Stimulated activated CD4-positive, alpha-beta T cell treated with anti-CD3 and anti-CD28 coated beads, Interleukin-12 subunit alpha, Interleukin-12 subunit beta, amount 100 ng/mL, for 24 hours (primary cell): ENCODE results near the gene MCCC2.
A peak's percentile ranks its signal among the peaks of the same experiment; 100 is the strongest.
"Not testable (repeated sequence)": the region's sequence is repeated elsewhere in the genome, so short reads cannot be mapped to it uniquely, and the experiment has no call there.

Source experiments
- DNase-seq, 2 experiments: peaks; one replicate each; pipeline ENCODE4 v3.0.0-alpha.2; 2020; ENCODE audit warnings: low read depth in 2 of 2

Gene MCCC2

DNA sequence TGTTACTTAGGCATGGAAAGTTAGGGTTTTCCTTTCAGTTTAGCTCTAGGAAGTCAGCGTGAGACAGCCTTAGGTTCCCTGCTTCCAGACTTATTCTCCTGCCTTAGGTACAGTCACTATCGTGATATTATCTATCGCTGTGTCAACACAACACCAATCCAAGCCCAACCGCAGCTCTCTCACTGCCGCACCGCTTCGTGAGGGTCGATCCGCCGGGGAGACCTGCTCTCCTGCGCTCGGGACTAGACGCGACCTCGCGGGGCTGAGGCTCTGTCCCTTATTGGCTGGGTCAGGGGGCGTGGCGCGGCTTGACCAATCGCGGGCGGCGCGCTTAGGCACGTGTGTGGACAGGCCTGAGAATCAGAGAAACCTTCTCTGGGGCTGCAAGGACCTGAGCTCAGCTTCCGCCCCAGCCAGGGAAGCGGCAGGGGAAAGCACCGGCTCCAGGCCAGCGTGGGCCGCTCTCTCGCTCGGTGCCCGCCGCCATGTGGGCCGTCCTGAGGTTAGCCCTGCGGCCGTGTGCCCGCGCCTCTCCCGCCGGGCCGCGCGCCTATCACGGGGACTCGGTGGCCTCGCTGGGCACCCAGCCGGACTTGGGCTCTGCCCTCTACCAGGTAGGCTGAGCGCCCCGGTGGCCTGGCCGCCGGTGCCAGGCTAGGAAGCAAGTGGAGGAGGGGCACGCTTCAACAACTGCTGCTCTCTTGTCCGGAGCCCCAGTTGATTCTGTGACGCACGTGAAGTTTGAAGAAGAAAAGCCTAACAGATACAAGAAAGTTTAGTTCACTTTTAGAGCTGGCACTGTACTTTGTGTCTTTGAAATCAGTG, at the start of gene MCCC2:
TSS of gene MCCC2 (plus strand) at position 400 of the 825 bp plus-strand sequence. CDS start at position 486, 86 bp downstream.
- peak; percentile 90 to 96 for DNase-seq

DNA sequence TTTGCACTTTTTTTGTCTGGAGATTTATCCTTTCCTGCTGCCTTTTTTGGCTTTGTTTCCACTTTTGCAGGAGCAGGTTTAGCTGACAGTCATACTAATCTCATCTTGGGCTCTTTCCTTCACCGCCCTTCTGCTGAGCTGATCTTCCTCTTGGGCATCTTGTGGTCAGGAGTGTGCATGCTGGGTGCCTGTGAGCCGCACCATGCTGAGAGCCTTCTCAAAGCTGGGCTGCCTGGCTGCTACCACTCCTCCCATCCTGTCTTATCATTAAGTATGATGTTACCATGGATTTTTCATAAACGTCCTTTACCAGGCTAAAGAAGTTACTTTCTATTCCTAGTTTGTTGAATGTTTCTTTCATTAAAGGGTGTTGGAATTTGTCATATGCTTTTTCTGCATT, 49.5 kb upstream of the MCCC2 start:
- no peak for DNase-seq

DNA sequence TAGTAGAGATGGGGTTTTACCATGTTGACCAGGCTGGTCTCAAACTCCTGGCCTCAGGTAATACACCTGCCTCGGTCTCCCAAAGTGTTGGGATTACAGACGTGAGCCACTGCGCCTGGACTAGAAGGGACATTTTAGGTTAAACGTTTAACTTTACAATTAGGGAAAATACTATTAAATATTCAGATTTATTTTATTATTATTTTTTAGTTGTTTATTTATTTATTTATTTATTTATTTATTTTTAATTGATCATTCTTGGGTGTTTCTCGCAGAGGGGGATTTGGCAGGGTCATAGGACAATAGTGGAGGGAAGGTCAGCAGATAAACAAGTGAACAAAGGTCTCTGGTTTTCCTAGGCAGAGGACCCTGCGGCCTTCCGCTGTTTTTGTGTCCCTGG, 36.3 kb upstream of the MCCC2 start:
- not testable (repeated sequence) for DNase-seq

- not testable (repeated sequence) for DNase-seq
Observed at GRCh38 chr5:71551582-71551981, 35.6 kb upstream of the MCCC2 start.

DNA sequence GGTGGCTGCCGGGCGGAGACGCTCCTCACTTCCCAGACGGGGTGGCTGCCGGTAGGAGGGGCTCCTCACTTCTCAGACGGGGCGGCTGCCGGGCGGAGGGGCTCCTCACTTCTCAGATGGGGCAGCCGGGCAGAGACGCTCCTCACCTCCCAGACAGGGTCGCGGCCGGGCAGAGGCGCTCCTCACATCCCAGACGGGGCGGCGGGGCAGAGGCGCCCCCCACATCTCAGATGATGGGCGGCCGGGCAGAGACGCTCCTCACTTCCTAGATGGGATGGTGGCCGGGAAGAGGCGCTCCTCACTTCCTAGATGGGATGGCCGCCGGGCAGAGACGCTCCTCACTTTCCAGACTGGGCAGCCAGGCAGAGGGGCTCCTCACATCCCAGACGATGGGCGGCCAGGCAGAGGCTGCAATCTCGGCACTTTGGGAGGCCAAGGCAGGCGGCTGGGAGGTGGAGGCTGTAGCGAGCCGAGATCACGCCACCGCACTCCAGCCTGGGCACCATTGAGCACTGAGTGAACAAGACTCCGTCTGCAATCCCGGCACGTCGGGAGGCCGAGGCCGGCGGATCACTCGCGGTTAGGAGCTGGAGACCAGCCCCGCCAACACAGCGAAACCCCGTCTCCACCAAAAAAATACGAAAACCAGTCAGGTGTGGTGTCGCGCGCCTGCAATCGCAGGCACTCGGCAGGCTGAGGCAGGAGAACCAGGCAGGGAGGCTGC, 35.0 kb upstream of the MCCC2 start:
- not testable (repeated sequence) for DNase-seq

DNA sequence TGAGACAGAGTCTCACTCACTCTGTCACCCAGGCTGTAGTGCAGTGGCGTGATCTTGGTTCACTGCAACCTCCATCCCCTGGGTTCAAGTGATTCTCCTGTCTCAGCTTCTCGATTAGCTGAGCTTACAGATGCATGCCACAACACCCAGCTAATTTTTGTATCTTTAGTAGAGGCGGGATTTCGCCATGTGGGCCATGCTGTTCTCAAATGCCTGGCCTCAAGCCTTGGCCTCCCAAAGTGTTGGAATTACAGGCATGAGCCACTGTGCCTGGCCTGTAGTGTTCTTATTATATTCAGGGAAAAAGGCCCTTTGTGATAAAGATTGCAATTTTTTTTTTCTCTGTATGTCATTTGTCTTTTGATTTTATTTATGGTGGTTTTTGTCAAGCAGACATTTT, 24.0 kb upstream of the MCCC2 start:
- DNase-seq: no peak

DNA sequence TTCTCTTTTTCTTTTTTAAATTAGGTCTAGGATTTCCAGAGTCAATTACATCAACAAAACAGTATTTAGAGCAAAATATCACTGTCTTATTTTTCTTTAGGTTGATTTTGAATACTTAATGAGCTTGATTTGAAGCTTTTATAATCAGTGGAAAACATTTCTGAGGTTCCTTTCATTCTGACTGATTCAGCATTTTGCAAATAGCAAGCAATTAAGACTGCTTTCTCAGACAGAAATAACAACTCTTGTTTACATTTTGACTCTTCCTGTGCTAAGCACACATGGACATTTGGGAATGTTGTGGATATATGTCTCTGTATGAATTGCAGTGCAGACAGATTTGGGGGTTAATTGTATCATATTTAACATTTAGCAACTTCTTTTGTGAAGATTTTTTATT, 22.2 kb upstream of the MCCC2 start:
- DNase-seq: no peak

DNA sequence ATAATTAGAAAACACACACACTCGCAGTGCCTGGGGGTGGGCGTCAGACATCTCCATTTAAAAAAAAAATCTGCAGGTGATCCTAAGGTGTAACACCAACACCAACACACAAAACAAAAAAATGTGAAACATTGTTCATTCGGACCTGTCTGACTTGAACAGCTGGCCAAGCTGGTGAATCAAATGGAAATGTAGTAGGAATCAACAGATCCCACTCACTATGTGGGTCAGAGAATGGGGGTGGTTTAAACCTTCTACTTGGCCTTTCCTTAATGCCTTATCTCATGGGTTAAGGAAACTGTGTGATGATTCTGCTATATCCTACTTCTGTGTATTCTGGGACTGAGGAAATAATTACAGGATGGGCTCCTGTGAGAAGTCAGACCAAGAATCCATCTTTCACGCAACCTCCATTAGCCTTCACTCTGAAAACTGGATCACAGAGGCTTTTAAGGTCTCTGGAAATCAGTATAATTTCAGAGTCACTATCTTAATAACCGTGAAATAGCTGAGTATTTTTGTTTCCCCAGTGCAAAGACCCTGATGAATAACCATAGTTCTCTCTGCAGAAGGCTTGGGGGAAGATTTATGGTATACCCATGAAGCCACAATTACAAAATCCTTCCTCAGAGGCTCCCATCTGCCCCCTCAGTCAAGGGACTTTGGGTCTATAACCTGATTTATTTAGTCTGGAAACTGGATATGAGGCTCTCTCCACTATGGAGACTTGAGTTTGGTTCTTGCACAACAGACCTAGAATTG, 17.2 kb upstream of the MCCC2 start:
- no peak for DNase-seq

DNA sequence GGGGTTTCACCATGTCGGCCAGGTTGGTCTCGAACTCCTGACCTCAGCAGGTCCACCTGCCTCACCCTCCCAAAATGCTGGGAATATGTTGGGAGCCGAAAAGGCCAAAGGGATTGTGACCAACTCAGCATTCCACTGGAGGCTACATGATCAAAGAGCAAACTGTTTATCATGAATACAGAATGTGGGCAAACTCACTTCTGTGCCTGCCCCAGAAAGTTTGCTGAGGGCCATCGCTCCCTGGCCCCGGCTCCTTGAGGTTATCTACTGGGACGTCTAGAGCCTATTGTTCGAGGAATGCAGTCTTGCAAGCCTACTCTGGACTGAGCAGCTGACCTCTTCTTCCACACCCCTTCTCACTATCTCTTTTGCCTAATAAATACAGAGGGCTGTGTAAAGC, 15.3 kb upstream of the MCCC2 start:
- not testable (repeated sequence) for DNase-seq

DNA sequence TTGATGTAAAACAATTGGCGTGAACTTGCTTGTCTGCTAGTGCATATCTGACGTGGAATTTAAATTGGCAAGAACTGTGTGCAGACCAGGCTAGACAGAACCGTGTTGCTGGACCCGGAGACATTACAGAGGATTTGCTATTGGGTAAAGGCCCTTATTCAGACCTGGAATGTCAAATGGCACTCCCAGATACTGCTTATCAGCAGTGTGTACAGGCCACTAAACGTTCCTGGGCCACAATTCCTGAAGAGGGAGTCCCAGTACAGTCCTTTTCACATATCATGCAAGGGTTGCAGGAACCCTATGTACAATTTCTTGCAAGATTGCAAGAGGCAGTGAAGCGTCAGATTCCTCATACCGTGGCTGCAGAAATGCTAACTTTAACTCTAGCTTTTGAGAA, 13.5 kb upstream of the MCCC2 start:
- DNase-seq: no peak

DNA sequence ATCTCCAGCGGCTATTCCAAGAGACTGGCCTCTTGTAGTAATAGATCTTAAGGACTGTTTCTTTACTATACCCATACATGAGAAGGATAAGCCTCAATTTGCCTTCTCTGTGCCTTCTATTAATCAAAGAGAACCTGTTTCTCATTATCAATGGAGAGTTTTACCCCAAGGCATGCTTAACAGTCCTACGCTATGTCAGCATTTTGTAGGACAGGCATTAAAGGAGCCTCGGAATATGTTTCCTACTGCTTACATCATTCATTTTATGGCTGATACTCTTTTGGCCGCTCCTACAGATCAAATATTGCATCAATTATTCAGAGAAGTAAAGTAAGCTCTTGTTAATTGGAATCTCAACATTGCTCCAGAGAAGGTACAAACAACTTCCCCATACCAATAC, 11.6 kb upstream of the MCCC2 start:
- not testable (repeated sequence) for DNase-seq

DNA sequence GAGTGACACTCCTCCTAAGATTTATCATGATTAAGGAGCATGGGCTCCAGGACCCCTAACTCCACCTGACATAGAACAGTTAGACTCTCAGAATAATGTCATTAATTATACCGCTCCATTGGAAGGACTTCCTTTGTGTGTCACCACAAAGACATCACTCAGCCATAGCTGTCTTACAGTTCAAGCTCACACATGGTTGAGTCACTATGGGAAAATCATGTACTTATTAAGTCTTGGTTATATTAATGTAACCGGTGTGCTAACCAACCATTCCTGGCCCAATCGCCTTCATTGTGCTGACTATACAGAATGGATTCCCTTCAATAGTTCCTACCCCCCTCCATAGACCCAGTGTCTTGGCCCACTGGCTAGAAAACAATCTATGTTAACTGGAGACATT, 10.9 kb upstream of the MCCC2 start:
- DNase-seq: no peak

DNA sequence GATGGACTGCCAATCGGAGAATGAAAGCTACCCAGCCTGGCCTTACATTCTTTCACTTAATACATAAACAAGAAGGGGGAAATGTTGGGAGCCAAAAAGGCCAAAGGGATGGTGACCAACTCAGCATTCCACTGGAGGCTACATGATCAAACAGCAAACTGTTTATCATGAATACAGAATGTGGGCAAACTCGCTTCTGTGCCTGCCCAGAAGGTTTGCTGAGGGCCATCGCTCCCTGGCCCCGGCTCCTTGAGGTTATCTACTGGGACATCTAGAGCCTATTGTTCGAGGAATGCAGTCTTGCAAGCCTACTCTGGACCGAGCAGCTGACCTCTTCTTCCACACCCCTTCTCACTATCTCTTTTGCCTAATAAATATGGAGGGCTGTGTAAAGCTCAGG, 9.3 kb upstream of the MCCC2 start:
- not testable (repeated sequence) for DNase-seq

DNA sequence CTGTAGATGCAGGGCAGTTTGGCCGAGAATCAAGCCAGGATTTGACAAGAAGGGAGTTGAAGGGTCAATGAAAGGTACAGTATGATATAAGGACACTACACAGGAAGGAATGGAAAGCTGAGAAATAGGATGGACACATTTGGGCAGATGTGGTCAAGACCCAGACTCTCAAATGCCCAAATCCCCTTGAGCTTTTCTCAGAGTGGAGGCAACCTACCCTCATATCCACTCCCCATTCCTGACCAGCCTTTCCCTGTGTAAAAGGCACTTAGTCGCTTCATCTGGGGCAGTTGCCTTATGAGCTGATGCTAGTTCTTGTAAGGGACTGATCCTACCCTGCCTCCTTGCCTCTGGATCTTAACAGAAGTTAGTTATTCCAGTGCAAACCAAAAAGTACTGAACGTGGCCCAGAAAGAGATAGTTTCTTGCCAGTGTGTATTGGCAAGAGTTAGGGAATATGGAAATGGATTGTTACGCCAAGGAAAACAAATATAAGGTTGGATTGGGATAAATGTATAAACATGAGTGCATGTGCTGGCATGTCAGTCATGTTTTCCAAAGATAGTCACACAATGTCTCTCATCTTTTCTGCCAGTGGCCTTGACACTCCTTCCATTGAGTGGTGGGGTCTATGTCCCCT, 4.1 kb upstream of the MCCC2 start:
- DNase-seq: no peak

GRCh38 chr5:71586052-71586940, 844 bp upstream of the MCCC2 start:
- DNase-seq: no peak

- DNase-seq: no peak
Observed at GRCh38 chr5:71587766-71588532, 809 bp downstream of the MCCC2 start.

DNA sequence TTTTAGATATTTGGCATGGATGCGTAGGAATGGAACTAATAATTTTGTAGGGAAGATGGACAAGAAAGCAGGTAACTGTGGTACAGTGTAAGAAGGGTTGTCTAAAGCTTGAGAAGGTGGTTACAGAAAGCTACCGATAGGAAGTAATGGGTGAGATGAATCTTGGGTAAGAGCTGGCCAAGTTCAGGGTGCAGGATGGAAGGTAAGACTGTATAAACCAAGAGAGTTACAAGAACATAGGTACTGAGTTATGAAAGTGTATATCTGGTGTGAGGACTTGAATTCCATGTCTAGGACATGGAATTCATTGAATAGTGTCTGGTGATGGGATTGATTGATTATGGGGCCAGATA, 1.4 kb downstream of the MCCC2 start:
- no peak for DNase-seq

GRCh38 chr5:71589903-71590302, 2.8 kb downstream of the MCCC2 start:
- DNase-seq: no peak

- no peak for DNase-seq
Observed at GRCh38 chr5:71591100-71591499, 4.0 kb downstream of the MCCC2 start.

DNA sequence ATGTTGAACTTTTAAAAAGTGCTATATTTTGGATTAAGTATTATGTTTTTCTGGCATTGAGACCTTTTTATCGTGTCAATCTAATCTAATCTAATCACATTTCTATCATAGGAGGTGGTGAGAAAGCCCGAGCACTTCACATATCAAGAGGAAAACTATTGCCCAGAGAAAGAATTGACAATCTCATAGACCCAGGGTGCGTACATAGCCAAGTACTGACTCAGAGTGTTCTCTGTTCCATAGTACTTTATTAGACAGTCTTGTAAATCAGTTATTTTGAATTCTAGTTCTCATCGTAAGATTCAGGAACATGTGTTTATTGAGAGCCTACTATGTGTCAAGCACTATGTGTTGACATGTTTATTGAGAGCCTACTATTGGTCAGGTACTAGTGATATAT, 9.0 kb downstream of the MCCC2 start:
- no peak for DNase-seq
